Upper lobe of left lung (tissue), 4 donors: Measurements from ENCODE around the gene KPRP.

Experiments used
- EP300 ChIP-seq, 4 donors: sonication (generic); formaldehyde crosslinking; IDR thresholded peaks; one replicate each; pipeline ENCODE4 v1.5.1; 2017; ENCODE audit warnings: antibody characterized with exemption in 4 of 4, control low read depth in 2 of 4
- POLR2AphosphoS5 ChIP-seq, 2 donors: sonication (generic); formaldehyde crosslinking; IDR thresholded peaks; one replicate each; pipeline ENCODE4 v1.5.1; 2017; ENCODE audit warnings: antibody characterized with exemption in 2 of 2
- TF ChIP-seq, protein P1 (sequence below), 6 experiments: fragments of 450-650 bp in 4 of 6; fragments of 200-600 bp in 2 of 6; sonication (generic) in 2 of 6; IDR thresholded peaks; one replicate each; pipeline ENCODE4 v1.5.1; 2016 to 2019; ENCODE audit warnings: antibody characterized with exemption in 6 of 6

DNA sequence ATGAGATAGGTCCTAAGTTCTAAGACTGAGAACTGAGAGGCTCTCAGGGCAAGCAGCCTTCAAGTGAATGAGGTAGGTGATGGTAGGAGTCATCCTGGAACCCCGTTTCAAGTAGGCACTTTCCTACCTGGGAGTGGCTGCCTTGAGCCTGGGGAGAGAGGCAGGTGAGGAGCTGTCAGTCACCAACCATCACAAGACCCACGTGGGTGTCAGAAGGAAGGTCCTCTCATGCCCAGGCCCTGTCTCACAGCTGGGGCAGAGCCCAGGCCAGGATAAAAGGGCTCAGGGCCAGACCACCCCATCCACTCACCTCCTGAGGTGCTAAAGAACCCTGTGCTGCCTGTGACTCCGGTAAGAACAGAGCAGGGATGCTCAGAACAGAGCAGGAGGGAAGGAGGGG lies 38.6 kb downstream of the KPRP start, which contains the start of gene LCE1D:
- TF ChIP-seq EP300 (IDR thresholded peaks at IDR 0.05) = no peak
- TF ChIP-seq, protein P1, sequence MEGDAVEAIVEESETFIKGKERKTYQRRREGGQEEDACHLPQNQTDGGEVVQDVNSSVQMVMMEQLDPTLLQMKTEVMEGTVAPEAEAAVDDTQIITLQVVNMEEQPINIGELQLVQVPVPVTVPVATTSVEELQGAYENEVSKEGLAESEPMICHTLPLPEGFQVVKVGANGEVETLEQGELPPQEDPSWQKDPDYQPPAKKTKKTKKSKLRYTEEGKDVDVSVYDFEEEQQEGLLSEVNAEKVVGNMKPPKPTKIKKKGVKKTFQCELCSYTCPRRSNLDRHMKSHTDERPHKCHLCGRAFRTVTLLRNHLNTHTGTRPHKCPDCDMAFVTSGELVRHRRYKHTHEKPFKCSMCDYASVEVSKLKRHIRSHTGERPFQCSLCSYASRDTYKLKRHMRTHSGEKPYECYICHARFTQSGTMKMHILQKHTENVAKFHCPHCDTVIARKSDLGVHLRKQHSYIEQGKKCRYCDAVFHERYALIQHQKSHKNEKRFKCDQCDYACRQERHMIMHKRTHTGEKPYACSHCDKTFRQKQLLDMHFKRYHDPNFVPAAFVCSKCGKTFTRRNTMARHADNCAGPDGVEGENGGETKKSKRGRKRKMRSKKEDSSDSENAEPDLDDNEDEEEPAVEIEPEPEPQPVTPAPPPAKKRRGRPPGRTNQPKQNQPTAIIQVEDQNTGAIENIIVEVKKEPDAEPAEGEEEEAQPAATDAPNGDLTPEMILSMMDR (IDR thresholded peaks at IDR 0.05) = no peak
- no peak for TF ChIP-seq POLR2AphosphoS5 (IDR thresholded peaks at IDR 0.05)
